ENCODE measurements around the gene UNC80.

DNA sequence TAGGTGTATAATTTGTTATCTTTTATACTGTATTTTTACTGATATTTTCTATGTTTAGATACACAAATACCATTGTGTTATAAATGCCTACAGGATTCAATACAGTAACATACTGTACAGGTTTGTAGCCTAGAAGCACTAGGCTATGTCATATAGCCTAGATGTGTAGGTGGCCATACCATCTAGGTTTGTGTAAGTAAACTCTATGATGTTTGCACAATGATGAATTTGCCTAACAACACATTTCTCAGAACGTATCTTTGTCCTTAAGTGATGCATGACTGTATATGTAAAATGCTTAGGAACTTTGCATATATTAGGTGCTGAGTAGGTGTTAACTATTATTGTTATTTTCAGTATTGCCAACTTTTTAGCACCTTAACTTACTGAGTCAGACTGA lies 17.3 kb downstream of the UNC80 start:
- TF ChIP-seq, protein P1, sequence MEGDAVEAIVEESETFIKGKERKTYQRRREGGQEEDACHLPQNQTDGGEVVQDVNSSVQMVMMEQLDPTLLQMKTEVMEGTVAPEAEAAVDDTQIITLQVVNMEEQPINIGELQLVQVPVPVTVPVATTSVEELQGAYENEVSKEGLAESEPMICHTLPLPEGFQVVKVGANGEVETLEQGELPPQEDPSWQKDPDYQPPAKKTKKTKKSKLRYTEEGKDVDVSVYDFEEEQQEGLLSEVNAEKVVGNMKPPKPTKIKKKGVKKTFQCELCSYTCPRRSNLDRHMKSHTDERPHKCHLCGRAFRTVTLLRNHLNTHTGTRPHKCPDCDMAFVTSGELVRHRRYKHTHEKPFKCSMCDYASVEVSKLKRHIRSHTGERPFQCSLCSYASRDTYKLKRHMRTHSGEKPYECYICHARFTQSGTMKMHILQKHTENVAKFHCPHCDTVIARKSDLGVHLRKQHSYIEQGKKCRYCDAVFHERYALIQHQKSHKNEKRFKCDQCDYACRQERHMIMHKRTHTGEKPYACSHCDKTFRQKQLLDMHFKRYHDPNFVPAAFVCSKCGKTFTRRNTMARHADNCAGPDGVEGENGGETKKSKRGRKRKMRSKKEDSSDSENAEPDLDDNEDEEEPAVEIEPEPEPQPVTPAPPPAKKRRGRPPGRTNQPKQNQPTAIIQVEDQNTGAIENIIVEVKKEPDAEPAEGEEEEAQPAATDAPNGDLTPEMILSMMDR (IDR thresholded peaks at IDR 0.05), result no peak
- TF ChIP-seq POLR2A (IDR thresholded peaks at IDR 0.05), result no peak
